GM23338 (cell line): Measurements from ENCODE around the gene CDH5. TPM values are rescaled to one million over a fixed set of nuclear protein-coding genes. Genes with fewer than 3 reads are reported as not detected.

Source experiments
- ATAC-seq: fragments of 200-7000 bp; cut with Tn5 transposase; 3 replicates; pipeline ENCODE4 v1.9.1; 2020
- DNase-seq: peaks from one replicate; pipeline ENCODE4 v3.0.0-alpha.2; 2015; ENCODE audit warnings: low spot score
- H2AFZ ChIP-seq: fragments of 200-600 bp; sonication (generic); 2 replicates; pipeline ENCODE4 v1.8.0; 2016; ENCODE audit warnings: antibody characterized with exemption, mild to moderate bottlenecking, moderate library complexity
- H3F3A ChIP-seq: fragments of 200-600 bp; sonication (generic); replicated peaks from 2 replicates; pipeline ENCODE4 v1.8.0; 2017; ENCODE audit warnings: antibody characterized with exemption, mixed run types, low read depth
- H3K27ac ChIP-seq: fragments of 200-600 bp; sonication (generic); 2 replicates; pipeline ENCODE4 v1.6.1; 2016; ENCODE audit warnings: low read depth
- H3K27me3 ChIP-seq: fragments of 200-600 bp; sonication (generic); 2 replicates; pipeline ENCODE4 v1.8.0; 2016; ENCODE audit warnings: mild to moderate bottlenecking, mixed run types, moderate library complexity; ENCODE audit not compliant: insufficient read depth
- H3K36me3 ChIP-seq: fragments of 200-600 bp; sonication (generic); 2 replicates; pipeline ENCODE4 v1.8.0; 2016; ENCODE audit warnings: mild to moderate bottlenecking; ENCODE audit not compliant: insufficient read depth
- H3K4me1 ChIP-seq: fragments of 200-600 bp; sonication (generic); 2 replicates; pipeline ENCODE4 v1.8.0; 2016; ENCODE audit warnings: mild to moderate bottlenecking, moderate library complexity; ENCODE audit not compliant: insufficient read depth
- H3K4me2 ChIP-seq: fragments of 200-600 bp; sonication (generic); 2 replicates; pipeline ENCODE4 v1.7.1; 2017; ENCODE audit warnings: mixed run types
- H3K4me3 ChIP-seq: fragments of 200-600 bp; sonication (generic); 2 replicates; pipeline ENCODE4 v1.6.1; 2016; ENCODE audit warnings: mixed run types
- H3K79me2 ChIP-seq: fragments of 200-600 bp; sonication (generic); replicated peaks from 2 replicates; pipeline ENCODE4 v1.8.0; 2017; ENCODE audit warnings: mild to moderate bottlenecking; ENCODE audit not compliant: insufficient read depth
- H3K9me2 ChIP-seq: fragments of 200-600 bp; sonication (generic); 2 replicates; pipeline ENCODE4 v1.8.0; 2017; ENCODE audit not compliant: insufficient read depth
- H4K20me1 ChIP-seq: fragments of 200-600 bp; sonication (generic); replicated peaks from 2 replicates; pipeline ENCODE4 v1.8.0; 2017; ENCODE audit warnings: mild to moderate bottlenecking; ENCODE audit not compliant: insufficient read depth
- H3K27ac Mint-ChIP-seq: 2 replicates; pipeline ENCODE4 v1.8.0; 2020; ENCODE audit warnings: inconsistent platforms, mild to moderate bottlenecking, moderate library complexity, mixed read lengths
- H3K27me3 Mint-ChIP-seq: 3 replicates; pipeline ENCODE4 v1.8.0; 2022; ENCODE audit warnings: low read depth, mild to moderate bottlenecking, moderate library complexity, mixed read lengths, inconsistent platforms; ENCODE audit not compliant: insufficient read depth, poor library complexity
- H3K36me3 Mint-ChIP-seq: 3 replicates; pipeline ENCODE4 v1.8.0; 2021; ENCODE audit warnings: low read depth, mild to moderate bottlenecking, inconsistent platforms, moderate library complexity, mixed read lengths
- H3K4me1 Mint-ChIP-seq: 3 replicates; pipeline ENCODE4 v1.8.0; 2020; ENCODE audit warnings: mild to moderate bottlenecking, inconsistent platforms, mixed read lengths
- H3K4me3 Mint-ChIP-seq: 3 replicates; pipeline ENCODE4 v1.8.0; 2021; ENCODE audit warnings: moderate library complexity, mild to moderate bottlenecking, inconsistent platforms, mixed read lengths
- H3K9me3 Mint-ChIP-seq: 3 replicates; pipeline ENCODE4 v1.8.0; 2020; ENCODE audit warnings: moderate library complexity, mild to moderate bottlenecking, inconsistent platforms, mixed read lengths
- CREB1 ChIP-seq: fragments of 250-450 bp; sonication (Bioruptor Pico); IDR thresholded peaks from 2 replicates; pipeline ENCODE4 v1.5.0; 2020; ENCODE audit warnings: low read depth, mild to moderate bottlenecking, moderate library complexity
- EZH2 ChIP-seq: fragments of 200-600 bp; sonication (generic); IDR thresholded peaks from one replicate; pipeline ENCODE4 v1.8.0; 2017; ENCODE audit warnings: antibody characterized with exemption, mild to moderate bottlenecking, low read depth; ENCODE audit not compliant: unreplicated experiment
- EZH2phosphoT487 ChIP-seq: fragments of 200-600 bp; sonication (generic); IDR thresholded peaks from one replicate; pipeline ENCODE4 v1.8.1; 2018; ENCODE audit warnings: antibody characterized with exemption; ENCODE audit not compliant: unreplicated experiment
- JUNB ChIP-seq: IDR thresholded peaks from one replicate; pipeline ENCODE4 v1.6.1; 2016; ENCODE audit warnings: antibody characterized with exemption; ENCODE audit not compliant: unreplicated experiment
- NANOG ChIP-seq: IDR thresholded peaks from 2 replicates; pipeline ENCODE4 v1.6.1; 2016; ENCODE audit warnings: antibody characterized with exemption, borderline replicate concordance
- POLR2AphosphoS5 ChIP-seq: IDR thresholded peaks from 2 replicates; pipeline ENCODE4 v1.6.1; 2016; ENCODE audit warnings: antibody characterized with exemption, low read depth
- REST ChIP-seq: IDR thresholded peaks from one replicate; pipeline ENCODE4 v1.6.1; 2018; ENCODE audit warnings: antibody characterized with exemption; ENCODE audit not compliant: unreplicated experiment
- STAT1 ChIP-seq: IDR thresholded peaks from one replicate; pipeline ENCODE4 v1.6.1; 2016; ENCODE audit warnings: antibody characterized with exemption; ENCODE audit not compliant: unreplicated experiment
- ZNF114 ChIP-seq: fragments of 250-450 bp; sonication (Bioruptor Pico); IDR thresholded peaks from 2 replicates; pipeline ENCODE4 v1.5.0; 2020; ENCODE audit warnings: mild to moderate bottlenecking, moderate library complexity
- ZNF331 ChIP-seq: fragments of 250-450 bp; sonication (Bioruptor Pico); IDR thresholded peaks from 2 replicates; pipeline ENCODE4 v1.5.0; 2020; ENCODE audit warnings: low read depth, mild to moderate bottlenecking, moderate library complexity
- polyA plus RNA-seq: library from polyadenylated mRNA; unstranded; fragments of >200 nt; fragmentation: Nextera tagmentation; extraction: Ambion mirVana; gene quantifications from 2 replicates; pipeline ENCODE4 v1.2.1, GENCODE V29; 2016
- total RNA-seq: library from RNA; depleted of rRNA; stranded (reverse); fragments of >200 nt; shearing (Covaris generic); gene quantifications from 2 replicates; pipeline ENCODE4 v1.2.3, GENCODE V29; 2014
- TF ChIP-seq, protein P1 (sequence below), 2 experiments: fragments of 200-600 bp in 1 of 2; sonication (generic) in 1 of 2; conservative IDR thresholded peaks; 2 replicates each; pipeline versions ENCODE4 v1.5.1 to v1.6.1; 2016 to 2017; ENCODE audit warnings: antibody characterized with exemption in 2 of 2, low read depth in 2 of 2, mild to moderate bottlenecking in 2 of 2, moderate library complexity in 1 of 2
- TF ChIP-seq, protein P2 (sequence below): fragments of 250-450 bp; sonication (Bioruptor Pico); IDR thresholded peaks from 2 replicates; pipeline ENCODE4 v1.5.0; 2020; ENCODE audit warnings: mild to moderate bottlenecking, moderate library complexity
- TF ChIP-seq, protein P3 (sequence below): IDR thresholded peaks from 2 replicates; pipeline ENCODE4 v1.6.1; 2016; ENCODE audit warnings: antibody characterized with exemption

Gene CDH5
- total and polyA plus RNA-seq, 2 experiments from 2014 or later, result 0.18 TPM; not detected in 1

- Histone ChIP-seq H3K27me3 (peaks cover 47% of the 10 kb centered on the region), H3K79me2 (no peaks in the 10 kb centered on the region), H3K4me2 (no peak overlapping the region), H3K27ac (no peak overlapping the region), H3K36me3 (no peaks in the 10 kb centered on the region), H4K20me1 (no peaks in the 10 kb centered on the region), H3F3A (no peaks in the 10 kb centered on the region), H3K4me1 (peaks cover 8% of the 10 kb centered on the region), H3K4me3 (no peak overlapping the region), H3K9me2 (no peaks in the 10 kb centered on the region), H2AFZ (no peak overlapping the region)
- no peak for DNase-seq
- TF ChIP-seq STAT1 (no peak), JUNB (no peak), CREB1 (CRISPR knock-in tag) (no peak), ZNF331 (no peak), EZH2phosphoT487 (no peak), REST (no peak), ZNF114 (no peak), NANOG (no peak), POLR2AphosphoS5 (no peak), EZH2 (no peak)
- TF ChIP-seq, protein P1, sequence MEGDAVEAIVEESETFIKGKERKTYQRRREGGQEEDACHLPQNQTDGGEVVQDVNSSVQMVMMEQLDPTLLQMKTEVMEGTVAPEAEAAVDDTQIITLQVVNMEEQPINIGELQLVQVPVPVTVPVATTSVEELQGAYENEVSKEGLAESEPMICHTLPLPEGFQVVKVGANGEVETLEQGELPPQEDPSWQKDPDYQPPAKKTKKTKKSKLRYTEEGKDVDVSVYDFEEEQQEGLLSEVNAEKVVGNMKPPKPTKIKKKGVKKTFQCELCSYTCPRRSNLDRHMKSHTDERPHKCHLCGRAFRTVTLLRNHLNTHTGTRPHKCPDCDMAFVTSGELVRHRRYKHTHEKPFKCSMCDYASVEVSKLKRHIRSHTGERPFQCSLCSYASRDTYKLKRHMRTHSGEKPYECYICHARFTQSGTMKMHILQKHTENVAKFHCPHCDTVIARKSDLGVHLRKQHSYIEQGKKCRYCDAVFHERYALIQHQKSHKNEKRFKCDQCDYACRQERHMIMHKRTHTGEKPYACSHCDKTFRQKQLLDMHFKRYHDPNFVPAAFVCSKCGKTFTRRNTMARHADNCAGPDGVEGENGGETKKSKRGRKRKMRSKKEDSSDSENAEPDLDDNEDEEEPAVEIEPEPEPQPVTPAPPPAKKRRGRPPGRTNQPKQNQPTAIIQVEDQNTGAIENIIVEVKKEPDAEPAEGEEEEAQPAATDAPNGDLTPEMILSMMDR (conservative IDR thresholded peaks at IDR 0.05; ENCODE audit: low read depth in 2 of 2), result no peak
- TF ChIP-seq, protein P2, sequence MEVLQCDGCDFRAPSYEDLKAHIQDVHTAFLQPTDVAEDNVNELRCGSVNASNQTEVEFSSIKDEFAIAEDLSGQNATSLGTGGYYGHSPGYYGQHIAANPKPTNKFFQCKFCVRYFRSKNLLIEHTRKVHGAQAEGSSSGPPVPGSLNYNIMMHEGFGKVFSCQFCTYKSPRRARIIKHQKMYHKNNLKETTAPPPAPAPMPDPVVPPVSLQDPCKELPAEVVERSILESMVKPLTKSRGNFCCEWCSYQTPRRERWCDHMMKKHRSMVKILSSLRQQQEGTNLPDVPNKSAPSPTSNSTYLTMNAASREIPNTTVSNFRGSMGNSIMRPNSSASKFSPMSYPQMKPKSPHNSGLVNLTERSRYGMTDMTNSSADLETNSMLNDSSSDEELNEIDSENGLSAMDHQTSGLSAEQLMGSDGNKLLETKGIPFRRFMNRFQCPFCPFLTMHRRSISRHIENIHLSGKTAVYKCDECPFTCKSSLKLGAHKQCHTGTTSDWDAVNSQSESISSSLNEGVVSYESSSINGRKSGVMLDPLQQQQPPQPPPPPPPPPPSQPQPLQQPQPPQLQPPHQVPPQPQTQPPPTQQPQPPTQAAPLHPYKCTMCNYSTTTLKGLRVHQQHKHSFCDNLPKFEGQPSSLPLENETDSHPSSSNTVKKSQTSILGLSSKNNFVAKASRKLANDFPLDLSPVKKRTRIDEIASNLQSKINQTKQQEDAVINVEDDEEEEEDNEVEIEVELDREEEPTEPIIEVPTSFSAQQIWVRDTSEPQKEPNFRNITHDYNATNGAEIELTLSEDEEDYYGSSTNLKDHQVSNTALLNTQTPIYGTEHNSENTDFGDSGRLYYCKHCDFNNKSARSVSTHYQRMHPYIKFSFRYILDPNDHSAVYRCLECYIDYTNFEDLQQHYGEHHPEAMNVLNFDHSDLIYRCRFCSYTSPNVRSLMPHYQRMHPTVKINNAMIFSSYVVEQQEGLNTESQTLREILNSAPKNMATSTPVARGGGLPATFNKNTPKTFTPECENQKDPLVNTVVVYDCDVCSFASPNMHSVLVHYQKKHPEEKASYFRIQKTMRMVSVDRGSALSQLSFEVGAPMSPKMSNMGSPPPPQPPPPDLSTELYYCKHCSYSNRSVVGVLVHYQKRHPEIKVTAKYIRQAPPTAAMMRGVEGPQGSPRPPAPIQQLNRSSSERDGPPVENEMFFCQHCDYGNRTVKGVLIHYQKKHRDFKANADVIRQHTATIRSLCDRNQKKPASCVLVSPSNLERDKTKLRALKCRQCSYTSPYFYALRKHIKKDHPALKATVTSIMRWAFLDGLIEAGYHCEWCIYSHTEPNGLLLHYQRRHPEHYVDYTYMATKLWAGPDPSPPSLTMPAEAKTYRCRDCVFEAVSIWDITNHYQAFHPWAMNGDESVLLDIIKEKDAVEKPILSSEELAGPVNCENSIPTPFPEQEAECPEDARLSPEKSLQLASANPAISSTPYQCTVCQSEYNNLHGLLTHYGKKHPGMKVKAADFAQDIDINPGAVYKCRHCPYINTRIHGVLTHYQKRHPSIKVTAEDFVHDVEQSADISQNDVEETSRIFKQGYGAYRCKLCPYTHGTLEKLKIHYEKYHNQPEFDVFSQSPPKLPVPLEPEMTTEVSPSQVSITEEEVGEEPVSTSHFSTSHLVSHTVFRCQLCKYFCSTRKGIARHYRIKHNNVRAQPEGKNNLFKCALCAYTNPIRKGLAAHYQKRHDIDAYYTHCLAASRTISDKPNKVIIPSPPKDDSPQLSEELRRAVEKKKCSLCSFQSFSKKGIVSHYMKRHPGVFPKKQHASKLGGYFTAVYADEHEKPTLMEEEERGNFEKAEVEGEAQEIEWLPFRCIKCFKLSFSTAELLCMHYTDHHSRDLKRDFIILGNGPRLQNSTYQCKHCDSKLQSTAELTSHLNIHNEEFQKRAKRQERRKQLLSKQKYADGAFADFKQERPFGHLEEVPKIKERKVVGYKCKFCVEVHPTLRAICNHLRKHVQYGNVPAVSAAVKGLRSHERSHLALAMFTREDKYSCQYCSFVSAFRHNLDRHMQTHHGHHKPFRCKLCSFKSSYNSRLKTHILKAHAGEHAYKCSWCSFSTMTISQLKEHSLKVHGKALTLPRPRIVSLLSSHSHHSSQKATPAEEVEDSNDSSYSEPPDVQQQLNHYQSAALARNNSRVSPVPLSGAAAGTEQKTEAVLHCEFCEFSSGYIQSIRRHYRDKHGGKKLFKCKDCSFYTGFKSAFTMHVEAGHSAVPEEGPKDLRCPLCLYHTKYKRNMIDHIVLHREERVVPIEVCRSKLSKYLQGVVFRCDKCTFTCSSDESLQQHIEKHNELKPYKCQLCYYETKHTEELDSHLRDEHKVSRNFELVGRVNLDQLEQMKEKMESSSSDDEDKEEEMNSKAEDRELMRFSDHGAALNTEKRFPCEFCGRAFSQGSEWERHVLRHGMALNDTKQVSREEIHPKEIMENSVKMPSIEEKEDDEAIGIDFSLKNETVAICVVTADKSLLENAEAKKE (CRISPR knock-in tag), result no peak
- TF ChIP-seq, protein P3, sequence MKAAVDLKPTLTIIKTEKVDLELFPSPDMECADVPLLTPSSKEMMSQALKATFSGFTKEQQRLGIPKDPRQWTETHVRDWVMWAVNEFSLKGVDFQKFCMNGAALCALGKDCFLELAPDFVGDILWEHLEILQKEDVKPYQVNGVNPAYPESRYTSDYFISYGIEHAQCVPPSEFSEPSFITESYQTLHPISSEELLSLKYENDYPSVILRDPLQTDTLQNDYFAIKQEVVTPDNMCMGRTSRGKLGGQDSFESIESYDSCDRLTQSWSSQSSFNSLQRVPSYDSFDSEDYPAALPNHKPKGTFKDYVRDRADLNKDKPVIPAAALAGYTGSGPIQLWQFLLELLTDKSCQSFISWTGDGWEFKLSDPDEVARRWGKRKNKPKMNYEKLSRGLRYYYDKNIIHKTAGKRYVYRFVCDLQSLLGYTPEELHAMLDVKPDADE, result no peak
- Mint-ChIP-seq H3K27me3 (peaks cover 48% of the 10 kb centered on the region), H3K27ac (no peak overlapping the region), H3K9me3 (no peaks in the 10 kb centered on the region), H3K4me3 (no peak overlapping the region), H3K36me3 (no peaks in the 10 kb centered on the region), H3K4me1 (peaks cover 37% of the 10 kb centered on the region)
- no peak for ATAC-seq
These were observed 65.9 kb downstream of the CDH5 start for GRCh38 chr16:66432429-66432828.
